BE2C (cell line): ENCODE data around the gene BTBD17.

Experiments used
- DNase-seq: peaks from one replicate; pipeline ENCODE4 v3.0.0-alpha.2; 2020
- H3K27me3 ChIP-seq: fragments of 250-450 bp; sonication (Bioruptor Pico); 2 replicates; pipeline ENCODE4 v1.5.1; 2020; ENCODE audit warnings: mild to moderate bottlenecking
- H3K36me3 ChIP-seq: fragments of 250-450 bp; sonication (Bioruptor Pico); 2 replicates; pipeline ENCODE4 v1.5.1; 2020; ENCODE audit warnings: mild to moderate bottlenecking
- H3K4me1 ChIP-seq: fragments of 250-450 bp; sonication (Bioruptor Pico); 2 replicates; pipeline ENCODE4 v1.5.1; 2020
- H3K4me3 ChIP-seq: 2 replicates; pipeline ENCODE4 v1.5.1; 2011; ENCODE audit warnings: low read depth, low read length
- H3K9me3 ChIP-seq: fragments of 250-450 bp; sonication (Bioruptor Pico); 2 replicates; pipeline ENCODE4 v1.5.1; 2020
- TF ChIP-seq, protein P1 (sequence below): IDR thresholded peaks from 2 replicates; pipeline ENCODE4 v1.5.1; 2012; ENCODE audit warnings: mild to moderate bottlenecking, low read depth, low read length

Gene BTBD17

DNA sequence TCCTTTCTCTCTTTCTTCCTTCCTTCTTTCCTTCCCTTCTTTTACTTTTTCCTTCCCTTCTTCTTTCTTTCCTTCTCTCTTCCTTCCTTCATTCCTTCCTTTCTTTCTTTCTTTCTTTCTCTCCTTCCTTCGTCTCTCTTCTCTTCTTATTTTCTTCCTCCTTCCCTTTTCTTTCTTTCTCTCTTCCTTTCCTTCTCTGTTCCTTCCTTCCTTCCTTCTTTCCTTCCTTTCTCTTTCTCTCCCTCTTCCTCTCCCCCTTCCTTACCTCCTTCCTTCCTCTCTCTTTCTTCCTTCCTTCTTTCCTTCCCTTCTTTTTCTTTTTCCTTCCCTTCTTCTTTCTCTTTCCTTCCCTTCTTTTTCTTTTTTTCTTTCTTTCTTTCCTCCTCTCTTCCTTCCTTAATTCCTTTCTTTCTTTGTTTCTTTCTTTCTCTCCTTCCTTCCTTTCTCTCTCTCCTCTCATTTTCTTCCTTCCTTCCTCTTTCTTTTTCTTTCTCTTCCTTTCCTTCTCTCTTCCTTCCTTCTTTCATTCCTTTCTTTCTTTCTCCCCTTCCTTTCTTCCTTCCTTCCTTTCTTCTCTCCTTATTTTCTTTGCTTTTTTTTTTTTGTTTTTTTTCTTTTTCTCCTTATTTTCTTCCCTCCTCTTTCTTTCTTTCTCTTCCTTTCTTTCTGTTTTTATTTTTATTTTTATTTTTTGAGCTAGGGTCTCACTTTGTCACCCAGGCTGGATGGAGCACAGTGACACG is 28.4 kb upstream of the BTBD17 start:
- Histone ChIP-seq H3K27me3 (no peaks in the 10 kb centered on the region), H3K4me1 (peaks cover 22% of the 10 kb centered on the region), H3K9me3 (no peaks in the 10 kb centered on the region), H3K36me3 (no peaks in the 10 kb centered on the region), H3K4me3 (no peak overlapping the region)
- TF ChIP-seq, protein P1, sequence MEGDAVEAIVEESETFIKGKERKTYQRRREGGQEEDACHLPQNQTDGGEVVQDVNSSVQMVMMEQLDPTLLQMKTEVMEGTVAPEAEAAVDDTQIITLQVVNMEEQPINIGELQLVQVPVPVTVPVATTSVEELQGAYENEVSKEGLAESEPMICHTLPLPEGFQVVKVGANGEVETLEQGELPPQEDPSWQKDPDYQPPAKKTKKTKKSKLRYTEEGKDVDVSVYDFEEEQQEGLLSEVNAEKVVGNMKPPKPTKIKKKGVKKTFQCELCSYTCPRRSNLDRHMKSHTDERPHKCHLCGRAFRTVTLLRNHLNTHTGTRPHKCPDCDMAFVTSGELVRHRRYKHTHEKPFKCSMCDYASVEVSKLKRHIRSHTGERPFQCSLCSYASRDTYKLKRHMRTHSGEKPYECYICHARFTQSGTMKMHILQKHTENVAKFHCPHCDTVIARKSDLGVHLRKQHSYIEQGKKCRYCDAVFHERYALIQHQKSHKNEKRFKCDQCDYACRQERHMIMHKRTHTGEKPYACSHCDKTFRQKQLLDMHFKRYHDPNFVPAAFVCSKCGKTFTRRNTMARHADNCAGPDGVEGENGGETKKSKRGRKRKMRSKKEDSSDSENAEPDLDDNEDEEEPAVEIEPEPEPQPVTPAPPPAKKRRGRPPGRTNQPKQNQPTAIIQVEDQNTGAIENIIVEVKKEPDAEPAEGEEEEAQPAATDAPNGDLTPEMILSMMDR = no peak
- DNase-seq = no peak

DNA sequence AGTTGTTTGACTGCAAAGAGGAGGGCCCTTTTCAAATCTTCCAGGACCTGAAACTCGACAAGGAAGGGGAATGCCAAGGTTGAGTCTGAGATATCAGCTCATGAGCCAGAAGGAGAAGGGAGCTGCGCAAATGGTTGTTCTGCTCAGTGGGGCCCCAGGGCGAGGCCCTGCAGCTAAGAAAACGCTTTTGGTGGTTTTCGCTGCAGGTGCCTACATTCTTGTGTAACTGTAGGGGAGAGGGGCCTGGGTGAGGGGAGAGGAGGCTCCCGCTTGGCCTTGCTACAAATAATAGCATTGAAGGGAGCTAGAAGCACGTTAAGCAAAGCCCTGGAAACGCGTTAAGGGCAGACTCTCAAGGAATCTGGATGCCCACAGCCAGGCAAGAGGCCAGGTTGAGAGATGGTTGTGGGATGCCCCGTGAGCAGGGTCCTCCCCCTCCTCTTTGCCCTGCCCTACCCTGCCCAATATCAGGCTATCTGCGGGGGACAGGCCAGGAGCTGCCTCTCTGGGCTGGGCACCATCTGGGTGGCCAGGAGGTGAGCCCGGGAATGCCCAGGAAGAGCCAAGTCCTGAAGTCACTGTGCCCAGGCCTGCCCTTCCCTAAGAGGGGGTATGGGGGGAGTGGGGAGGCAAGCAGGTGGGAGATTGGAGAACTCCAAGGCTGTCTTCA is 27.6 kb upstream of the BTBD17 start:
- peaks cover 13% of the 10 kb centered on the region for H3K4me1 ChIP-seq
- H3K9me3 ChIP-seq = no peaks in the 10 kb centered on the region
- TF ChIP-seq, protein P1 = no peak
- H3K27me3 ChIP-seq = no peaks in the 10 kb centered on the region
- DNase-seq = no peak
- H3K36me3 ChIP-seq = no peaks in the 10 kb centered on the region
- no peak overlapping the region for H3K4me3 ChIP-seq

DNA sequence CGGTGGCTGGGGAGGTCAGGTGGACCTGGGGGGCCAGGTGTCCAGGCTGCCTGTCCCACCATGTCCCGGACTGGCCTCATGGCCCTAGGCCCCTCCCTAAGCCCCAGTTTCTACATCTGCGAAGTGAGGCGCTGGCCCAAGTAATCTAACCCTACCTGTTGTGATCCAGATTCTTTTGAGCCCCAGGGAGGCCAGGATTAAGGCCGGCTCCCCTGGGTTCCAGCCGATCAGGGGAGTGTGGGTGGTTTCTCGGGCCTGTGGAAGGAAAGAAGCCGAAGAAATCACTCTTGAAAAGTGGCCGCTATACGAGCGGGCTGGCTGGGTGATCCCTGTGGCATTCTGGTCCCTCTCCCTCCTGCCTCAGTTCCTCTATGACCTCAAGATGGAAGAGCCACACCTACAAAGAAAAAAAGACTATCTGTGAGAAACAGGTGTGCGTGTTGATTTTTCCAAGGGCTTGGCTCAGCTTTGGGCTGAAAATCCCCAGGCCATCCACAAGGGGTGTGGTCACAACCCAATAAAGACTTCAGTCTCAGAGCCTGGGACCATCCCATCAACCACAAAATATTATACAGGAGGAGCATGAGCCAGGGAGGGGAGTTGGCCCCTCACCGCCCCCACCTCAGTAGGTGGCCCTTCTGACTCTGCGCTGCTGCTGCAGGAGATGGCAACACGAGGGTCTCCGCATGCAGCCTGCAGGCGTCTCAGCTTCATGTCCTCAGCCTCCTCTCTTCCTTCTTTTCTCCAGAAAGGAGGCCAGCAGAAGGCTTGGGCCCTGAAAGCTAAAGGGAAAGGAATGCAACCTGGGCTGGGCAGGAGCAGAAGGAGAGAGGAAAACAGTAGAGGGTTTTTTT is 25.9 kb upstream of the BTBD17 start:
- Histone ChIP-seq H3K4me3 (no peak overlapping the region), H3K4me1 (peaks cover 10% of the 10 kb centered on the region), H3K36me3 (no peaks in the 10 kb centered on the region), H3K27me3 (no peaks in the 10 kb centered on the region), H3K9me3 (no peaks in the 10 kb centered on the region)
- DNase-seq = no peak
- TF ChIP-seq, protein P1 = no peak

DNA sequence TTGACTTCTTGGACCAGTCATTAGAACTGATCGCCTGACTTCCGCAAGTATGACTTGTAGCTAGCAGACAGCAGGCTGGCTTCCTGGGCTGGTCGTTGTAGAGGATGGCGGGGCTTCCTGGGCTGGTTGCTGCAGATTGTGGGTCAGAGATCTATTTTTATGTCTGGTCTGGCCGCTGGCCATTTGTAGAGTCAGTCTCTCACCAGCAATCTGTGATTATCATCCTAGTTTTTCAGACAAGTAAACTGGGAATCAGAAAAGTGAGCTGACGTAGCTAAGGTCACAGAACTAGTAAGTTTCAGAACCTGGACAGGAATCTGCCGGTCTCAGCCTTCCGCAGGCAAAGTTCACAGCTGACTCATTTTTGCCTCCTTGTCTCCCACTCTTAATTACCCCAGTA is 24.7 kb upstream of the BTBD17 start:
- TF ChIP-seq, protein P1 = no peak
- H3K9me3 ChIP-seq = no peaks in the 10 kb centered on the region
- no peaks in the 10 kb centered on the region for H3K27me3 ChIP-seq
- no peak for DNase-seq
- H3K4me3 ChIP-seq = no peak overlapping the region
- H3K4me1 ChIP-seq = peaks cover 4% of the 10 kb centered on the region
- H3K36me3 ChIP-seq = no peaks in the 10 kb centered on the region

DNA sequence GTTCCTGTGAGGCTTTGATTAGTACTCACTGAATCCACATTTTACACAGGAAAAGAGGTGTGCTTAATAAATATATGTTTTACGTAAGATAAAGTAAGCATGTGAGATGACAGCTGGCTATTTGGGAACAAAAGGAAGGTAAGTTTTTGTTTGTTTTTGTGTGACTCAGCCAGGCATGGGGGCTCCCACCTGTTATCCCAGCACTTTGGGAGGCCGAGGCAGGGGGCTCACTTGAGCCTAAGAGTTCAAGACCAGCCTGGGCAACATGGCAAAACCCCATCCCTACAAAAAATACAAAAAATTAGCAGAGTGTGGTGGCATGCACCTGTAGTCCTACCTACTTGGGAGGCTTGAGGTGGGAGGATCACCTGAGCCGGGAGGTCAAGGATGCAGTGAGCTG is 23.5 kb upstream of the BTBD17 start:
- no peaks in the 10 kb centered on the region for H3K27me3 ChIP-seq
- H3K4me1 ChIP-seq = no peaks in the 10 kb centered on the region
- TF ChIP-seq, protein P1 = no peak
- H3K4me3 ChIP-seq = no peak overlapping the region
- H3K36me3 ChIP-seq = no peaks in the 10 kb centered on the region
- DNase-seq = no peak
- H3K9me3 ChIP-seq = no peaks in the 10 kb centered on the region

DNA sequence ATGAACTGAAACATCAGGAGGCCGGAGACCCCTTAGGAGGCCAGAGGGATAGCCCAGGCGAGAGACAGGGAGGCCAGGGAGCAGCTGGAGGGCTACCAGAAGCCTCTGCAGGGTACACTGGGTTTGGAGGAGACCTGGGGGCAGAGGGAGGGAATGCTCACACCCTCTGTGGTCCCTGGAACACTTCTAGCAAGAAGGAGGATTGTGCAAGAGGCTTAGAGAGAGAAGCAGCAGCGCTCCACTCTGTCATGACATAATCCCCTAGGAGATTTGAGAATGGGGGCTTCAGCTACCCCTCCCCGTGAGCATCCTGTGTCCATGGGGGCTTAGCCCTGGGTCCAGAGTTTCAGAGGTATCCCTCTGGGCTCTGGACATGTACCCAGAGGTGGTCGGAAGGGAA is 21.5 kb upstream of the BTBD17 start:
- Histone ChIP-seq H3K4me3 (no peak overlapping the region), H3K27me3 (peaks cover 6% of the 10 kb centered on the region), H3K36me3 (no peaks in the 10 kb centered on the region), H3K9me3 (no peaks in the 10 kb centered on the region), H3K4me1 (peaks cover 4% of the 10 kb centered on the region)
- TF ChIP-seq, protein P1 = no peak
- DNase-seq = no peak
